IPS-15b (cell line): ENCODE measurements around the gene C3orf70.
"Not testable (repeated sequence)": the region's sequence is repeated elsewhere in the genome, so short reads cannot be mapped to it uniquely, and the experiment has no call there.

ENCODE experiments used
- H3K27me3 ChIP-seq: one replicate; pipeline ENCODE4 v1.6.1; 2013; ENCODE audit warnings: low read length; ENCODE audit not compliant: control insufficient read depth, insufficient read depth
- H3K36me3 ChIP-seq: one replicate; pipeline ENCODE4 v1.6.1; 2013; ENCODE audit warnings: low read length; ENCODE audit not compliant: control insufficient read depth, insufficient read depth
- H3K4me1 ChIP-seq: one replicate; pipeline ENCODE4 v1.6.1; 2013; ENCODE audit warnings: mild to moderate bottlenecking, low read length; ENCODE audit not compliant: control insufficient read depth, insufficient read depth
- H3K4me3 ChIP-seq: one replicate; pipeline ENCODE4 v1.5.1; 2013; ENCODE audit warnings: low read depth, low read length
- H3K9ac ChIP-seq: one replicate; pipeline ENCODE4 v1.6.1; 2013; ENCODE audit warnings: low read depth, mild to moderate bottlenecking, low read length
- H3K9me3 ChIP-seq: one replicate; pipeline ENCODE4 v1.6.1; 2013; ENCODE audit warnings: mild to moderate bottlenecking, low read length; ENCODE audit not compliant: control insufficient read depth, insufficient read depth

Gene C3orf70

DNA sequence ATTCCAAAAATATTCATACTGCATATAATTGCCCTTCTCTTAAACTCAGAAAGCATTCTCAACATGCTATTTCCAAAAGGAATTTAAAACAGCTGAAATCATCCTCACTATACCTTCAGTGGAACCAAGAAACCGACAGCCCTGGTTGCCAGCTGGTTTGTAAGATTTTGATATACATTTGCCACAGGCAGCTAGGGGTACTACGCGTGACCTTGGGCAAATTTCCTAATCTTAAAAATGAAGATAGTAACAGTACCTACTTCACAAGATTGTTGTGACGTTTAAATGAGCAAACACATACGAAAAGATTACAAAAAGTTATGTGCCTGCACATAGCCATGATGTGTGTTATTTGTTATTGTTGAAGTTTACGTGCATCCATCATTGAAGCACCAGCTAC is 7.3 kb downstream of the C3orf70 start:
- Histone ChIP-seq H3K4me3 (no peak overlapping the region), H3K4me1 (peaks cover 7% of the 10 kb centered on the region), H3K27me3 (peaks cover 10% of the 10 kb centered on the region)

DNA sequence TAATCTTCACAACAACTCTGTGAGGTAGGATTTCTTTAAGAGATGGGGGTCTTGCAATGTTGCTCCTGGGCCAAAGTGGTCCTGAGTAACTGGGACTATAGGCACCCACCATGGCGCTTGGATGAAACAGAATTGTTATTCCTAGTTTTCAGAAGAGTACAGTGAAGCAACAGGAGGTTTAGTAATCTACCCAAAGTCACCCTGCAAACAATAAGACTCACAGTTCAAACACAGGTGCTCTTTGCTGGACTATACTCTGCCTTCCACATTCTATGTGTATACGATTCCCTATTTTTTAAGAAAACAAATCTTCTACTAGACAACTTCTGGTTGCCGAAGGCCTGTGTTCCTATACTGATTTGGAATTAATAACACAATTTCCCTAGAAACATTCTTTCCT is 8.1 kb downstream of the C3orf70 start:
- H3K36me3 ChIP-seq = no peaks in the 10 kb centered on the region

More for the DNA sequence above, 7.3 kb downstream of the C3orf70 start:
- Histone ChIP-seq H3K9ac (no peak overlapping the region), H3K36me3 (no peaks in the 10 kb centered on the region), H3K9me3 (no peaks in the 10 kb centered on the region)

DNA sequence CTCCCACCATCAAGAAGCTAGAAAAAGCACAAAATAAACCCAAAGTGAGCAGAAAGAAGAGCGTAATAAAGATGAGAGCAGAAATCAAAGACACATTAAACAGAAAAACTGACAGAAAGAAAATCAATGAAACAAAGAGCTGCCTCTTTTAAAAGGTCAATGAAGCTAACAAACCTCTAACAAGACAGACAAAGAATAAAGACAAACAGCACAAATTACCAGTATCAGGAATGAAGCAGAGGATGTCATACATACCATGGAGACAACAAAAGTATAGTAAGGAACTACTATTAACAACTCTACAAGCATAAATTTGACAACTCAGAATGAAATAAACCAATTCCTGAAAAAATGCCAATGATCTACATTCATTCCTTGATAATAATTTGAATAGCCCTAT is 15.0 kb downstream of the C3orf70 start:
- Histone ChIP-seq H3K4me1 (no peaks in the 10 kb centered on the region), H3K9ac (no peak overlapping the region), H3K27me3 (no peaks in the 10 kb centered on the region), H3K36me3 (no peaks in the 10 kb centered on the region), H3K9me3 (no peaks in the 10 kb centered on the region), H3K4me3 (no peak overlapping the region)

More for the DNA sequence above, 8.1 kb downstream of the C3orf70 start:
- Histone ChIP-seq H3K9me3 (no peaks in the 10 kb centered on the region), H3K4me3 (no peak overlapping the region), H3K9ac (no peak overlapping the region), H3K27me3 (peaks cover 2% of the 10 kb centered on the region), H3K4me1 (peaks cover 7% of the 10 kb centered on the region)

DNA sequence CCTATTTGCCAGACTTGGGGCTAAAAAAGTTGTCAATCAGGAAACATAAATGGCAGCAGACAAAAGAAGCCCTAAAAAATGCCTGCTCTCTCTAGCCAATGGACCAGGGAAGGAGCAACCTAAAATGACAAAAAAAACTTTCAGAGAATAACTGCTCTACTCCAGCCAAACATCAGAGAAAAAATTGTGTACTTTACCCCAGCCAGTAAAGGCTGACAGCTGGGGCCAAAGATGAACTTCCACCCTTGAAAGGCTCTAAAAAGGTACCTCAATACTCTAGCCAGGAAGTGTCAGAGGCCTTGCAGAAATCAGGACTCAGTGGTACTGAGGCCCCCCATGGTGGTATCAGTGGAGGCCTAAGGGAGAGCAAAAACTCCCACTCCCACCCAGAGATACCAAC is 18.4 kb downstream of the C3orf70 start:
- no peaks in the 10 kb centered on the region for H3K9me3 ChIP-seq

DNA sequence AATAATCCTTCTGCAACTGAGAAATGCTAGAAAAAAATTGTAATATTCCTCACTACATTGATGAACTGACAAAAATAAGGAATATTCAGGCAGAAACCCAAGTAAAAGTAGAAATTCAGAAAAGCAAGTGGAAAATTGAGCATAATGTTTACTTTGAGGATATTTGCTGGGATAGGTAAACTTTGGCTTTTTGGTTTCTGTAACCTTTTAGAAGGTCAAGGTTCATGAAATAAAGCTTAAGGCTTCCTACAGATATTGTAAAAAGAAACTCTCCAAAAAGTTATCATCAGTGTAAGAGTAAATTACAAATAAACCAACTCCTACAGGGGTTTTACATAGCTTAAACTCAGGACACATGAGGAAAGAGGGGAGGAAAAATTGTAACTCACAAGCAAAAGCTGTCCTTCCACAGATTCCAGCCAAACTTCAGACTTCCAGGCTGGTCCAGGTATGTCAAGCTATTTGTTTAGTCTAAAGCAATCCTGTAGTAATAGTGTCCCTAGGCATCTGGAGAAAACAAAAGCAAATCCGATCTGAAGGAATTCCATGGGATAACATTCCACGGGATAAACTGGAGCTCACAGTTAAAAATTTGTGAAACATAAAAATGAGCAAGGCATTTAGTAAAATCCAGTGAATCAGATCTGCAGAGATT is 21.1 kb downstream of the C3orf70 start:
- Histone ChIP-seq H3K4me1 (no peaks in the 10 kb centered on the region), H3K27me3 (no peaks in the 10 kb centered on the region), H3K36me3 (no peaks in the 10 kb centered on the region), H3K4me3 (no peak overlapping the region), H3K9me3 (no peaks in the 10 kb centered on the region), H3K9ac (no peak overlapping the region)

More for the DNA sequence above, 18.4 kb downstream of the C3orf70 start:
- Histone ChIP-seq H3K36me3 (no peaks in the 10 kb centered on the region), H3K4me3 (no peak overlapping the region), H3K9ac (no peak overlapping the region), H3K27me3 (no peaks in the 10 kb centered on the region), H3K4me1 (no peaks in the 10 kb centered on the region)

DNA sequence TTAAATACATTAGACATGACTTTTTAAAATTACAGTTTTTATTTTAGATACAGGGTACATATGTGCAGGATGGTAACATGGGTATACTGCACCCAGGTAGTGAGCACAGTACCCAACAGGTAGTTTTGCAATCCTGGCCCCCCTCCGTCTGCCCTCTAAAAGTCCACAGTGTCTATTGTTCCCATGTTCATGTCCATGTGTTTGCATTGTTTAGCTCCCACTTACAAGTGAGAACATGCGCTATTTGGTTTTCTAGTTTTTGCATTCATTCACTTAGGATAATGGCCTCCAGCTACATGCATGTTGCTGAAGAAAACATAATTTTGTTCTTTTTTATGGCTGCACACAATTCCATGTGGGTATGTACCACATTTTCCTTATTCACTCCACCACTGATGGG is 23.8 kb downstream of the C3orf70 start:
- H3K9ac ChIP-seq = no peak overlapping the region
- no peaks in the 10 kb centered on the region for H3K9me3 ChIP-seq
- no peaks in the 10 kb centered on the region for H3K27me3 ChIP-seq
- H3K4me1 ChIP-seq = no peaks in the 10 kb centered on the region
- no peaks in the 10 kb centered on the region for H3K36me3 ChIP-seq
- no peak overlapping the region for H3K4me3 ChIP-seq

DNA sequence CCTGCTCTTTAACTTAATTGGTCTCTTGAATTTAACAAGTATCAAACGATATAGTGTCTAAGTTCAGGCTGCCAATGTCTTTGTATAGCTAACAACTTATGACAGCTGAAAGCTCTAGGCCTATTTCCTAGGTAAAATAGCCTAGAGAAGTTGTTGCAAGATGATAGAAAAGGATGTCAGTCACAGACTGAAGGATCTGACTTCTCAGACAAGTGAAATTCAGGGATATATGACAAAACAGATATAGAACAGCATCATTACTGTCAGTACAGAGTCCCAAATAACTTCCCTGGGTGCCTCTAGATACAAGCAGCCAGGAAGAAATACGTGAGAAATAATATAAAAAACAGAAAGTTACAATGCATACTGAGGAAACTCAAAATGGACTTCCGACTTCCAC is 26.7 kb downstream of the C3orf70 start:
- H3K4me1 ChIP-seq = no peaks in the 10 kb centered on the region
- no peak overlapping the region for H3K4me3 ChIP-seq
- no peaks in the 10 kb centered on the region for H3K36me3 ChIP-seq
- no peaks in the 10 kb centered on the region for H3K27me3 ChIP-seq
- H3K9ac ChIP-seq = no peak overlapping the region
- H3K9me3 ChIP-seq = no peaks in the 10 kb centered on the region

DNA sequence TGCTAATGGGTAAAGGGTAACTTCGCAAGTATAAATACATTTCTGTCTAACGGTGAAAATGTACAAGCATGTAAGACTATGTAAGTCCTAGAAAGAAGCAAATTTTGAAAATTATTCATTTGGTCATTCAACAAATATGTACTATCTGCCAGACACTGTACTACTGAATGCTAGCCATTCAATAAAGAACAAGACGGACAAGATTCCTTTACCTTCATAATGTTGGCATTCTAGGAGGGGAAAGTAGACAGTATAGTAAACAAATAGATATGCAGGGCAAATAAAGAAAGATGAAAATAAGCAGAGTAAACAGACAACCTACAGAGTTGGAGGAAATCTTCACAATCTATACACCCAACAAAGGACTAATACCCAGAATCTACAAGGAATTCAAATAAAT is 32.7 kb downstream of the C3orf70 start:
- Histone ChIP-seq H3K27me3 (no peaks in the 10 kb centered on the region), H3K9ac (no peak overlapping the region), H3K4me3 (no peak overlapping the region), H3K4me1 (no peaks in the 10 kb centered on the region), H3K36me3 (no peaks in the 10 kb centered on the region), H3K9me3 (no peaks in the 10 kb centered on the region)

DNA sequence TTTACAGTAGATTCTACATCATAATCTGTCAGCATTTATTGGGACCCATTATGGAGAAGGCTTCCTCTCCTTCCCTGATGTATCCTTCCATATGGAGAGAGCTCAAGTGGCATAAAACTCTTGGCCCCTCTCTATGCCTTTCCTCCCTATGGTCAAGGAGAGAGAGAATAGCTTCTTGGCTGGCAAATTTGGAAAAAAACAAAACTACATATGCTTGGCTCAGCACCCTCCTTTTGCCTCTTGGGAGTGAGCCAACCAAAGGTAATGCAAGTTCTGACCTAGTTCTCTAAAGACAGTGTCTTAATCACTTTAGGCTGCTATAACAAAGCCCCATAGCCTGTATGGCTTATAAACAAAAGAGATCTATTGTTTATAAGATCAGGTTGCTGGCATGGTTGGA is 37.5 kb downstream of the C3orf70 start:
- no peak overlapping the region for H3K4me3 ChIP-seq
- H3K27me3 ChIP-seq = no peaks in the 10 kb centered on the region
- peaks cover 7% of the 10 kb centered on the region for H3K9me3 ChIP-seq
- no peaks in the 10 kb centered on the region for H3K36me3 ChIP-seq
- H3K9ac ChIP-seq = no peak overlapping the region
- H3K4me1 ChIP-seq = no peaks in the 10 kb centered on the region

DNA sequence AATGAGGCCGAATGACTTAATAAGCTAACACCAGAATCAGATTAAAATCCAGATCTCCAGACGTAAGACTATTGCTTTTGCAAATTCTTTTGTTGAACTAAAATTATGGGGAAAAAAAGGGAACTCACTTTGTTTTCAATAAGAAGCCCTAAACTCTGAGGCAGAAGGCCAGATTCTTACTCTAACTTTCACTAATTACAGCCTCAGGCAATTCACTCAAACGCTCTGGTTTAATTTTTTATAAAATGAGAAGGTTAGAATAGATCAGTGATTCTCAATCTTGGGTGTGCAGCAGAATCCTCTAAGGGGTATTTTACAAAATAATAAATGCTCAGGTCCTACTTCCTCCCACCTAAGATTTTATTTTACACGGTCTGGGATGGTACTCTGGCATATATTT is 38.1 kb downstream of the C3orf70 start:
- Histone ChIP-seq H3K9ac (no peak overlapping the region), H3K4me3 (no peak overlapping the region), H3K9me3 (peaks cover 7% of the 10 kb centered on the region), H3K27me3 (no peaks in the 10 kb centered on the region), H3K4me1 (no peaks in the 10 kb centered on the region), H3K36me3 (no peaks in the 10 kb centered on the region)

DNA sequence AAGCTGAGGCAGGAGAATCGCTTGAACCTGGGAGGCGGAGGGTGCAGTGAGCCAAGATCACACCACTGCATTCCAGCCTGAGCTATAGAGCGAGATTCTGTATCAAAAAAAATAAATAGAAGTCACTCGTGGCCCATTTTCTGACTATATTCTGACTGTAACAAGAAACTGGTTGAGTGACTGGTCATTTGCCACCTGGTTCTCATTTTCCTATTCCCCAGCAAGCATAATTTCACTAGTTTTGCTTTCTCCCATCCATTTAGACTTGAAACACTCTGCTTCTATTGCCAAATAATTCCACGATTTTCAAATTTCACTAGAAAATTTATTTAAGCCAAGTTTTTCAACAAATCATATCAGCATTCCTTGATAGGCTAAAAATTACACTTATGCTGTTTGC is 40.7 kb downstream of the C3orf70 start:
- Histone ChIP-seq H3K9ac (no peak overlapping the region), H3K4me1 (no peaks in the 10 kb centered on the region), H3K4me3 (no peak overlapping the region), H3K27me3 (no peaks in the 10 kb centered on the region), H3K9me3 (peaks cover 7% of the 10 kb centered on the region), H3K36me3 (no peaks in the 10 kb centered on the region)

DNA sequence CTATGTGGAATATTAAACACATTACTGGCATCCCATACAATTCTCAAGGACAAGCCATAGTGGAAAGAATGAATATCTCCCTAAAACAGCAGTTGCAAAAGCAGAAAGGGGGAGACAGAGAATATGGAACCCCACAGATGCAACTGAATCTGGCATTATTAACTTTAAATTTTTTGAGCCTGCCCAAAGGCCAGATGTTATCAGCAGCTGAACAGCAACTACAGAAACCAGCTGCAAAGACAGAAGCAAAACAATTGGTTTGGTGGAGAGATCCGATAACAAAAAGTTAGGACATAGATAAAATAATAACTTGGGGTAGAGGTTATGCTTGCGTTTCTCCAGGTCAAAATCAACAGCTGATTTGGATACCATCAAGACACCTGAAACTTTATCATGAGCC is 43.8 kb downstream of the C3orf70 start:
- H3K36me3 ChIP-seq, H3K9me3 ChIP-seq, H3K27me3 ChIP-seq, H3K9ac ChIP-seq, H3K4me1 ChIP-seq, H3K4me3 ChIP-seq: not testable (repeated sequence)
